ENCODE data around the gene GPR153. TPM values are rescaled to one million over a fixed set of nuclear protein-coding genes. Genes with fewer than 3 reads are reported as not detected.

Gene GPR153
- total and polyA plus RNA-seq, 2 of the 8 experiments (the other 6 are each of a cell fraction or from before 2014, with no cell fraction given): 5.7 to 8.1 TPM

GRCh38 chr1:6251233-6251632 is 9.7 kb downstream of the GPR153 start:
- H3K27me3 ChIP-seq (replicated peaks in 1 of 4; ENCODE audit: control insufficient read depth in 3 of 4, extremely low read depth in 1 of 4, insufficient read depth in 3 of 4, low read length in 3 of 4): peaks cover 16 to 43% (median 34%) of the 10 kb centered on the region in 4 experiments
- TF ChIP-seq USF2 (IDR thresholded peaks at IDR 0.05; ENCODE audit: low read length) (no peak), TEAD4 (IDR thresholded peaks at IDR 0.05; ENCODE audit: low read depth, low read length) (no peak), SP1 (IDR thresholded peaks at IDR 0.05; ENCODE audit: low read depth, low read length) (no peak), CBX5 (IDR thresholded peaks at IDR 0.05; ENCODE audit: low read depth, low read length) (no peak), ZNF274 (IDR thresholded peaks at IDR 0.05; ENCODE audit: borderline replicate concordance, extremely low read depth, low read length) (no peak), SIN3A (conservative IDR thresholded peaks at IDR 0.05 in 1 of 2, IDR thresholded peaks at IDR 0.05 in 1 of 2; ENCODE audit: low read depth in 1 of 2, low read length in 2 of 2) (no peak), ATF3 (IDR thresholded peaks at IDR 0.05; ENCODE audit: insufficient read depth, low read depth, low read length) (no peak), BRCA1 (IDR thresholded peaks at IDR 0.05; ENCODE audit: low read depth, low read length) (no peak), GABPA (IDR thresholded peaks at IDR 0.05; ENCODE audit: borderline replicate concordance, insufficient read depth, low read length) (no peak), SIX5 (IDR thresholded peaks at IDR 0.05; ENCODE audit: low read depth, low read length) (no peak), POU5F1 (IDR thresholded peaks at IDR 0.05; ENCODE audit: low read depth, low read length) (no peak), SUZ12 (IDR thresholded peaks at IDR 0.05; ENCODE audit: low read length) (no peak)

More at GRCh38 chr1:6251233-6251632, 9.7 kb downstream of the GPR153 start:
- ChIA-PET CTCF (ENCODE audit: partially characterized antibody) (interaction anchor here (0.8 to 19.1 kb wide), 9 partner anchors 17 to 172 kb away, joined by 3 to 353 read pairs (median 13); partner anchors contain the start of genes RNF207 and RPL22), POLR2A (ENCODE audit: partially characterized antibody) (interaction anchor here (1.3 to 9.3 kb wide), 3 partner anchors 14 to 85 kb away, joined by 3 to 64 read pairs (median 5); partner anchors contain the start of genes ICMT and RPL22)
- Histone ChIP-seq H3K14ac (ENCODE audit: insufficient read length) (no peak overlapping the region), H3K4me2 (ENCODE audit: insufficient read depth in 1 of 2, low read depth in 2 of 2, low read length in 2 of 2) (no peak overlapping the region), H3K79me1 (ENCODE audit: low read depth, low read length) (no peaks in the 10 kb centered on the region), H2BK12ac (ENCODE audit: low read depth, low read length) (no peak overlapping the region; the same call in 1 of the 2 replicates), H2AK5ac (ENCODE audit: low read depth, low read length) (no peak overlapping the region), H3K56ac (replicated peaks; ENCODE audit: insufficient read length, low read depth, low read length) (no peak overlapping the region), H3K36me3 (ENCODE audit: control insufficient read depth in 2 of 4, insufficient read depth in 4 of 4, low read length in 3 of 4) (no peaks in the 10 kb centered on the region; a peak in 1 of 8 replicates), H3K4me1 (replicated peaks in 1 of 4; ENCODE audit: control insufficient read depth in 3 of 4, insufficient read depth in 4 of 4, low read length in 3 of 4) (peaks cover 0 to 17% (median 9%) of the 10 kb centered on the region in 4 experiments; a peak in 5 of 7 replicates), H4K91ac (replicated peaks; ENCODE audit: insufficient read length, low read length) (no peak overlapping the region), H3K79me2 (ENCODE audit: control insufficient read depth in 1 of 2, insufficient read depth in 2 of 2, low read length in 2 of 2) (no peaks in the 10 kb centered on the region), H3K9ac (replicated peaks in 1 of 4; ENCODE audit: extremely low read depth in 1 of 4, low read depth in 3 of 4, low read length in 3 of 4) (no peak overlapping the region), H3K4me3 (ENCODE audit: extremely low read depth in 1 of 4, insufficient read depth in 2 of 4, low read depth in 3 of 4, low read length in 4 of 4) (no peak overlapping the region), H2BK120ac (replicated peaks; ENCODE audit: low read depth, low read length) (no peak overlapping the region), H3K23ac (ENCODE audit: insufficient read length) (no peak overlapping the region), H2BK20ac (ENCODE audit: low read length) (no peak overlapping the region), H3K4ac (replicated peaks; ENCODE audit: insufficient read length, low read depth, low read length) (no peak overlapping the region), H2BK5ac (ENCODE audit: low read depth, low read length) (no peak overlapping the region), H2BK15ac (ENCODE audit: low read length) (no peak overlapping the region), H4K20me1 (replicated peaks in 1 of 2; ENCODE audit: control insufficient read depth in 1 of 2, insufficient read depth in 2 of 2, low read length in 2 of 2) (peaks cover 9 to 31% of the 10 kb centered on the region in 2 experiments), H3K18ac (ENCODE audit: extremely low read depth, low read length) (no peak overlapping the region), H2AFZ (ENCODE audit: low read length) (no peak overlapping the region), H4K8ac (ENCODE audit: extremely low read depth, insufficient read depth, low read length) (no peak overlapping the region; the same call in 1 of the 2 replicates), H3K27ac (ENCODE audit: low read depth, low read length) (no peak overlapping the region), H4K5ac (ENCODE audit: insufficient read length, low read depth, low read length) (no peak overlapping the region), H3K23me2 (ENCODE audit: low read depth, low read length) (peaks cover 13% of the 10 kb centered on the region; the same call in 1 of the 2 replicates), H3K9me3 (ENCODE audit: insufficient read depth in 2 of 2, low read depth in 1 of 2, low read length in 1 of 2) (no peaks in the 10 kb centered on the region)
- WGBS, 2 experiments (ENCODE audit: extremely low coverage in 1 of 2, insufficient coverage in 1 of 2, insufficient read length in 1 of 2, insufficient replicate concordance in 2 of 2, low coverage in 1 of 2, low lambda C conversion rate in 2 of 2, missing lambda C conversion rate in 1 of 2): 85% methylated on average over 16 of the region's 19 CpGs; no CpG with 5 or more reads in 1 of the 2 experiments
- FAIRE-seq (no peak), DNase-seq (ENCODE audit: low read depth in 1 of 2, low spot score in 2 of 2) (peak in 1 of 2 experiments; percentile 43)

All from H1 (cell line).